IMR-90 (cell line): ENCODE measurements around the gene PHLPP2. TPM values are rescaled to one million over a fixed set of nuclear protein-coding genes. Genes with fewer than 3 reads are reported as not detected.

Experiments used
- ATAC-seq: fragments of 200-7000 bp; cut with Tn5 transposase; 2 replicates; pipeline ENCODE4 v1.9.1; 2020; ENCODE audit warnings: low read depth, mild to moderate bottlenecking, moderate library complexity
- BruUV-seq: library from RNA; stranded (reverse); fragments of 400-500 nt; replicated peaks from 2 replicates; lab custom pipeline; 2021; lab: Mats Ljungman, UMichigan
- CTCF ChIA-PET: fragments of 300-600 bp; formaldehyde crosslinking; extraction: SDS; loops from one replicate; lab custom pipeline; 2021; ENCODE audit warnings: antibody characterized with exemption; lab: Yijun Ruan, JAX
- POLR2A ChIA-PET: fragments of 300-600 bp; sonication (Branson Sonifier 250); formaldehyde crosslinking; loops from one replicate; lab custom pipeline; 2022; ENCODE audit warnings: antibody characterized with exemption; ENCODE audit not compliant: unreplicated experiment; lab: Charles Lee
- DNase-seq: peaks from one replicate; pipeline ENCODE4 v3.0.0; 2013
- H2AFZ ChIP-seq: replicated peaks from 2 replicates; pipeline ENCODE3; 2013; ENCODE audit warnings: low read length, mild to moderate bottlenecking; ENCODE audit not compliant: poor library complexity
- H2AK5ac ChIP-seq: 2 replicates; pipeline ENCODE4 v1.6.1; 2013; ENCODE audit warnings: low read depth, low read length, inconsistent platforms
- H2AK9ac ChIP-seq: replicated peaks from 2 replicates; pipeline ENCODE3; 2013; ENCODE audit warnings: mild to moderate bottlenecking, low read depth, low read length, moderate library complexity; ENCODE audit not compliant: poor library complexity
- H2BK120ac ChIP-seq: 2 replicates; pipeline ENCODE4 v1.6.1; 2013; ENCODE audit warnings: low read depth, low read length, inconsistent platforms
- H2BK15ac ChIP-seq: 3 replicates; pipeline ENCODE4 v1.6.1; 2013; ENCODE audit warnings: low read depth, low read length, inconsistent platforms
- H2BK20ac ChIP-seq: 2 replicates; pipeline ENCODE4 v1.6.1; 2013; ENCODE audit warnings: low read depth, mild to moderate bottlenecking, inconsistent platforms, low read length, moderate library complexity
- H2BK5ac ChIP-seq: 2 replicates; pipeline ENCODE4 v1.6.1; 2013; ENCODE audit warnings: mild to moderate bottlenecking, low read depth, low read length, inconsistent platforms; ENCODE audit not compliant: poor library complexity, severe bottlenecking
- H3K14ac ChIP-seq: replicated peaks from 2 replicates; pipeline ENCODE4 v1.6.1; 2013; ENCODE audit warnings: low read depth, low read length, inconsistent platforms
- H3K18ac ChIP-seq: 2 replicates; pipeline ENCODE4 v1.6.1; 2013; ENCODE audit warnings: low read depth, low read length, control low read depth
- H3K23ac ChIP-seq: 2 replicates; pipeline ENCODE4 v1.6.1; 2013; ENCODE audit warnings: low read depth, low read length, inconsistent platforms
- H3K27ac ChIP-seq: 2 replicates; pipeline ENCODE4 v1.5.1; 2013; ENCODE audit warnings: mild to moderate bottlenecking, control low read depth, low read length; ENCODE audit not compliant: insufficient read depth
- H3K27me3 ChIP-seq: 2 replicates; pipeline ENCODE4 v1.6.1; 2013; ENCODE audit warnings: low read length; ENCODE audit not compliant: control insufficient read depth, insufficient read depth
- H3K36me3 ChIP-seq: 2 replicates; pipeline ENCODE4 v1.6.1; 2013; ENCODE audit warnings: low read length, mixed read lengths; ENCODE audit not compliant: control insufficient read depth, insufficient read depth
- H3K4ac ChIP-seq: 2 replicates; pipeline ENCODE4 v1.6.1; 2013; ENCODE audit warnings: low read depth, low read length, inconsistent platforms
- H3K4me1 ChIP-seq: 2 replicates; pipeline ENCODE4 v1.6.1; 2013; ENCODE audit warnings: low read length, mixed read lengths; ENCODE audit not compliant: control insufficient read depth, insufficient read depth
- H3K4me2 ChIP-seq: 2 replicates; pipeline ENCODE4 v1.6.1; 2013; ENCODE audit warnings: low read depth, mild to moderate bottlenecking, control low read depth, low read length, moderate library complexity
- H3K4me3 ChIP-seq: 2 replicates; pipeline ENCODE4 v1.5.1; 2013; ENCODE audit warnings: low read depth, mild to moderate bottlenecking, control low read depth, low read length, moderate library complexity; ENCODE audit not compliant: insufficient read depth
- H3K56ac ChIP-seq: 2 replicates; pipeline ENCODE4 v1.6.1; 2013; ENCODE audit warnings: low read length, inconsistent platforms; ENCODE audit not compliant: insufficient read depth; ENCODE audit errors: extremely low read depth
- H3K79me1 ChIP-seq, 2 experiments: 2 replicates each; pipeline ENCODE4 v1.6.1; 2013; ENCODE audit warnings: low read length in 2 of 2, inconsistent platforms in 1 of 2, low read depth in 1 of 2
- H3K9ac ChIP-seq: 2 replicates; pipeline ENCODE4 v1.6.1; 2013; ENCODE audit warnings: low read depth, low read length, control low read depth
- H3K9me1 ChIP-seq: 2 replicates; pipeline ENCODE4 v1.6.1; 2013; ENCODE audit warnings: low read length, inconsistent platforms; ENCODE audit not compliant: insufficient read depth
- H3K9me3 ChIP-seq: 2 replicates; pipeline ENCODE4 v1.6.1; 2013; ENCODE audit warnings: low read length; ENCODE audit not compliant: control insufficient read depth, insufficient read depth
- H4K20me1 ChIP-seq: 2 replicates; pipeline ENCODE4 v1.6.1; 2013; ENCODE audit warnings: low read length, inconsistent platforms; ENCODE audit not compliant: insufficient read depth
- H4K5ac ChIP-seq: 2 replicates; pipeline ENCODE4 v1.6.1; 2013; ENCODE audit warnings: mild to moderate bottlenecking, low read depth, low read length, control low read depth
- H4K8ac ChIP-seq, 2 experiments: 2 replicates each; pipeline ENCODE4 v1.6.1; 2013; ENCODE audit warnings: low read depth in 2 of 2, low read length in 2 of 2, control low read depth in 1 of 2, inconsistent platforms in 1 of 2
- H4K91ac ChIP-seq: 2 replicates; pipeline ENCODE4 v1.6.1; 2013; ENCODE audit warnings: low read depth, low read length, inconsistent platforms; ENCODE audit not compliant: insufficient read depth
- BHLHE40 ChIP-seq: fragments of 150-350 bp; IDR thresholded peaks from 2 replicates; pipeline ENCODE4 v1.6.1; 2016; ENCODE audit warnings: mild to moderate bottlenecking, low read depth, low read length
- CEBPB ChIP-seq: IDR thresholded peaks from 2 replicates; pipeline ENCODE4 v1.6.1; 2012; ENCODE audit warnings: low read depth, low read length, improper control_type of control experiment
- CHD1 ChIP-seq: IDR thresholded peaks from 2 replicates; pipeline ENCODE4 v1.6.1; 2012; ENCODE audit warnings: low read depth, low read length, improper control_type of control experiment
- MAFK ChIP-seq: IDR thresholded peaks from 2 replicates; pipeline ENCODE4 v1.6.1; 2012; ENCODE audit warnings: low read depth, low read length, improper control_type of control experiment
- MAZ ChIP-seq: IDR thresholded peaks from 2 replicates; pipeline ENCODE4 v1.6.1; 2012; ENCODE audit warnings: low read depth, mild to moderate bottlenecking, low read length, improper control_type of control experiment, moderate library complexity, borderline replicate concordance
- MXI1 ChIP-seq: IDR thresholded peaks from 2 replicates; pipeline ENCODE4 v1.6.1; 2012; ENCODE audit warnings: low read depth, mild to moderate bottlenecking, low read length, moderate library complexity, borderline replicate concordance
- NFE2L2 ChIP-seq: fragments of 150-350 bp; IDR thresholded peaks from 2 replicates; pipeline ENCODE4 v1.6.1; 2016; ENCODE audit warnings: low read depth, mild to moderate bottlenecking, low read length
- POLR2A ChIP-seq: IDR thresholded peaks from 2 replicates; pipeline ENCODE4 v1.6.1; 2012; ENCODE audit warnings: mild to moderate bottlenecking, low read depth, low read length
- RAD21 ChIP-seq: IDR thresholded peaks from 2 replicates; pipeline ENCODE4 v1.6.1; 2012; ENCODE audit warnings: low read length, improper control_type of control experiment
- RFX5 ChIP-seq: IDR thresholded peaks from 2 replicates; pipeline ENCODE4 v1.8.0; 2012; ENCODE audit warnings: low read depth, mild to moderate bottlenecking, low read length, moderate library complexity
- SMC3 ChIP-seq: fragments of 150-350 bp; IDR thresholded peaks from 2 replicates; pipeline ENCODE4 v1.6.1; 2016; ENCODE audit warnings: low read depth, mild to moderate bottlenecking, antibody characterized with exemption, low read length, moderate library complexity
- WGBS, 2 experiments: methylation state at CpG; one replicate each; pipeline versions ENCODE4 v1.1.5 to v1.1.7; 2013; ENCODE audit warnings: missing lambda C conversion rate in 2 of 2; ENCODE audit not compliant: insufficient read length in 1 of 2; ENCODE audit errors: extremely low coverage in 2 of 2; 5-methylcytosine and 5-hydroxymethylcytosine counted together
- dilution Hi-C: fragments of 300-500 bp; cut with HindIII; formaldehyde crosslinking; loops from one replicate; pipeline ENCODE4 v1.14.3; 2018; ENCODE audit warnings: low sequenced_read_pairs; ENCODE audit not compliant: unreplicated experiment
- in situ Hi-C: fragments of 300-500 bp; cut with MboI; formaldehyde crosslinking; loops from 3 replicates; pipeline ENCODE4 v1.14.3; 2019; ENCODE audit warnings: low sequenced_read_pairs, inconsistent platforms, mixed read lengths
- intact Hi-C: fragments of 100-400 bp; cut with micrococcal nuclease; formaldehyde crosslinking; loops from 2 replicates; pipeline ENCODE4 v1.10.0; 2022
- polyA plus RNA-seq, 3 experiments: library from polyadenylated mRNA; depleted of rRNA; stranded (reverse); fragments of >200 nt; gene quantifications; 2 replicates each; pipeline ENCODE4 v1.2.3, GENCODE V29; 2012; ENCODE audit warnings: low replicate concordance in 1 of 3
- total RNA-seq: library from RNA; depleted of rRNA; stranded (reverse); fragments of >200 nt; gene quantifications from 2 replicates; pipeline ENCODE4 v1.2.3, GENCODE V29; 2012
- TF ChIP-seq, protein P1 (sequence below): conservative IDR thresholded peaks from 2 replicates; pipeline ENCODE4 v1.5.1; 2012; ENCODE audit warnings: mild to moderate bottlenecking, low read depth, low read length, improper control_type of control experiment
- TF ChIP-seq, protein P2 (sequence below): fragments of 150-350 bp; IDR thresholded peaks from 2 replicates; pipeline ENCODE4 v1.6.1; 2016; ENCODE audit warnings: low read depth, mild to moderate bottlenecking, low read length, moderate library complexity, borderline replicate concordance

The PHLPP2 gene
- total and polyA plus RNA-seq, 2 of the 4 experiments (the other 2 are of a cell fraction): 6.8 to 10.2 TPM

DNA sequence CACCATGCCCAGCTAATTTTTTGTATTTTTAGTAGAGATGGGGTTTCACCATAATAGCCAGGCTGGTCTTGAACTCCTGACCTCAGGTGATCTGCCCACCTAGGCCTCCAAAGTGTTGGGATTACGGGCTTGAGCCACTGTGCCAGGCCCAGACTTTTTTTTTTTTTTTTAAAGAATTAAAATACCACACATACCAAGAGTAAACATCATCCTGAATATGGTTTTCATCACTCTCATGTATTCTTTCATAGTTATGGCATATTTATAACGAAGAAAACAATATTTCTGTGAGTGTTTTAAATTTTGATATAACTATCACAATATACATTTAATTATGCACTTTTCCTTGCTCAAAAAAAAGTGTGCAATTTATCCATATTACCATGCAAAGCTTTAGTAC lies 50.3 kb downstream of the PHLPP2 start:
- no peaks in the 10 kb centered on the region for H3K9me3 ChIP-seq
- ChIA-PET CTCF (interaction anchor here (0.7 kb wide), 1 partner anchor 90 kb away, joined by 9 read pairs; no protein-coding TSS in a partner anchor), POLR2A (no interaction called here)
- TF ChIP-seq MXI1 (no peak), RAD21 (no peak), MAZ (no peak), MAFK (no peak), POLR2A (no peak), SMC3 (no peak), NFE2L2 (no peak), CHD1 (no peak), CEBPB (no peak), BHLHE40 (no peak), RFX5 (no peak)
- TF ChIP-seq, protein P1, sequence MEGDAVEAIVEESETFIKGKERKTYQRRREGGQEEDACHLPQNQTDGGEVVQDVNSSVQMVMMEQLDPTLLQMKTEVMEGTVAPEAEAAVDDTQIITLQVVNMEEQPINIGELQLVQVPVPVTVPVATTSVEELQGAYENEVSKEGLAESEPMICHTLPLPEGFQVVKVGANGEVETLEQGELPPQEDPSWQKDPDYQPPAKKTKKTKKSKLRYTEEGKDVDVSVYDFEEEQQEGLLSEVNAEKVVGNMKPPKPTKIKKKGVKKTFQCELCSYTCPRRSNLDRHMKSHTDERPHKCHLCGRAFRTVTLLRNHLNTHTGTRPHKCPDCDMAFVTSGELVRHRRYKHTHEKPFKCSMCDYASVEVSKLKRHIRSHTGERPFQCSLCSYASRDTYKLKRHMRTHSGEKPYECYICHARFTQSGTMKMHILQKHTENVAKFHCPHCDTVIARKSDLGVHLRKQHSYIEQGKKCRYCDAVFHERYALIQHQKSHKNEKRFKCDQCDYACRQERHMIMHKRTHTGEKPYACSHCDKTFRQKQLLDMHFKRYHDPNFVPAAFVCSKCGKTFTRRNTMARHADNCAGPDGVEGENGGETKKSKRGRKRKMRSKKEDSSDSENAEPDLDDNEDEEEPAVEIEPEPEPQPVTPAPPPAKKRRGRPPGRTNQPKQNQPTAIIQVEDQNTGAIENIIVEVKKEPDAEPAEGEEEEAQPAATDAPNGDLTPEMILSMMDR: no peak
- TF ChIP-seq, protein P2, sequence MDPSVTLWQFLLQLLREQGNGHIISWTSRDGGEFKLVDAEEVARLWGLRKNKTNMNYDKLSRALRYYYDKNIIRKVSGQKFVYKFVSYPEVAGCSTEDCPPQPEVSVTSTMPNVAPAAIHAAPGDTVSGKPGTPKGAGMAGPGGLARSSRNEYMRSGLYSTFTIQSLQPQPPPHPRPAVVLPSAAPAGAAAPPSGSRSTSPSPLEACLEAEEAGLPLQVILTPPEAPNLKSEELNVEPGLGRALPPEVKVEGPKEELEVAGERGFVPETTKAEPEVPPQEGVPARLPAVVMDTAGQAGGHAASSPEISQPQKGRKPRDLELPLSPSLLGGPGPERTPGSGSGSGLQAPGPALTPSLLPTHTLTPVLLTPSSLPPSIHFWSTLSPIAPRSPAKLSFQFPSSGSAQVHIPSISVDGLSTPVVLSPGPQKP: no peak
- H3K14ac ChIP-seq: no peak overlapping the region
- no peak overlapping the region for H2BK5ac ChIP-seq
- H3K4me1 ChIP-seq: peaks cover 5% of the 10 kb centered on the region
- no peak overlapping the region for H2AFZ ChIP-seq
- H3K36me3 ChIP-seq: peaks cover 22% of the 10 kb centered on the region
- no peak overlapping the region for H3K4me2 ChIP-seq
- no peak overlapping the region for H3K27ac ChIP-seq
- dilution Hi-C loops: no loop called here
- WGBS, 2 experiments: no CpG with 5 or more reads among the region's 2 CpGs
- H2BK15ac ChIP-seq: no peak overlapping the region
- in situ Hi-C loops: no loop called here
- peaks cover 6% of the 10 kb centered on the region in 2 experiments; a peak in 3 of 4 replicates for H3K79me1 ChIP-seq
- H3K56ac ChIP-seq: no peak overlapping the region
- no peak overlapping the region for H3K9ac ChIP-seq
- H4K5ac ChIP-seq: no peak overlapping the region
- no peak overlapping the region for H2BK20ac ChIP-seq
- no peak for DNase-seq
- H3K27me3 ChIP-seq: no peaks in the 10 kb centered on the region
- no peak overlapping the region for H2BK120ac ChIP-seq
- H2AK5ac ChIP-seq: no peak overlapping the region
- no peak overlapping the region for H3K18ac ChIP-seq
- no peak overlapping the region for H3K4me3 ChIP-seq
- no peak overlapping the region for H3K4ac ChIP-seq
- BruUV-seq: no TSS peak
- no peak overlapping the region for H4K8ac ChIP-seq
- H3K23ac ChIP-seq: no peak overlapping the region
- ATAC-seq: no peak
- H4K91ac ChIP-seq: no peak overlapping the region
- peaks cover 10% of the 10 kb centered on the region; the same call in 1 of the 2 replicates for H3K9me1 ChIP-seq
- H2AK9ac ChIP-seq: no peak overlapping the region
- intact Hi-C loops: no loop called here
- 0 out of 2 replicates have a peak, but pooled peaks cover 4% of the 10 kb centered on the region for H4K20me1 ChIP-seq
